ENCODE measurements around the gene GPATCH8. TPM values are rescaled to one million over a fixed set of nuclear protein-coding genes. Genes with fewer than 3 reads are reported as not detected.

The GPATCH8 gene
- total RNA-seq, 4 donors from 2014 or later: 33.8 to 49.3 (median 39.1) TPM

GRCh38 chr17:44465276-44465675 is 37.9 kb downstream of the GPATCH8 start:
- no peak for TF ChIP-seq CTCF (IDR thresholded peaks at IDR 0.05; ENCODE audit: low read depth)

- TF ChIP-seq CTCF (IDR thresholded peaks at IDR 0.05; ENCODE audit: low read depth): no peak
These were observed 39.2 kb downstream of the GPATCH8 start for GRCh38 chr17:44464037-44464436.

- no peak for TF ChIP-seq CTCF (IDR thresholded peaks at IDR 0.05; ENCODE audit: low read depth)
These were observed 51.4 kb downstream of the GPATCH8 start for GRCh38 chr17:44451832-44452231.

- TF ChIP-seq CTCF (IDR thresholded peaks at IDR 0.05; ENCODE audit: low read depth): no peak
These were observed 52.1 kb downstream of the GPATCH8 start for GRCh38 chr17:44451016-44451627.

- no peak for TF ChIP-seq CTCF (IDR thresholded peaks at IDR 0.05; ENCODE audit: low read depth)
These were observed 54.8 kb downstream of the GPATCH8 start for GRCh38 chr17:44448412-44448811.

- TF ChIP-seq CTCF (IDR thresholded peaks at IDR 0.05; ENCODE audit: low read depth): no peak
These were observed 58.5 kb downstream of the GPATCH8 start for GRCh38 chr17:44444735-44445105.

- TF ChIP-seq CTCF (IDR thresholded peaks at IDR 0.05; ENCODE audit: low read depth): no peak
These were observed 60.4 kb downstream of the GPATCH8 start for GRCh38 chr17:44442806-44443205.
